Measurements from ENCODE around the gene SGK1. TPM values are rescaled to one million over a fixed set of nuclear protein-coding genes. Genes with fewer than 3 reads are reported as not detected.
"Not testable (repeated sequence)": the region's sequence is repeated elsewhere in the genome, so short reads cannot be mapped to it uniquely, and the experiment has no call there.

Gene SGK1
- total RNA-seq, 2 donors from 2014 or later: 151 to 155 TPM

DNA sequence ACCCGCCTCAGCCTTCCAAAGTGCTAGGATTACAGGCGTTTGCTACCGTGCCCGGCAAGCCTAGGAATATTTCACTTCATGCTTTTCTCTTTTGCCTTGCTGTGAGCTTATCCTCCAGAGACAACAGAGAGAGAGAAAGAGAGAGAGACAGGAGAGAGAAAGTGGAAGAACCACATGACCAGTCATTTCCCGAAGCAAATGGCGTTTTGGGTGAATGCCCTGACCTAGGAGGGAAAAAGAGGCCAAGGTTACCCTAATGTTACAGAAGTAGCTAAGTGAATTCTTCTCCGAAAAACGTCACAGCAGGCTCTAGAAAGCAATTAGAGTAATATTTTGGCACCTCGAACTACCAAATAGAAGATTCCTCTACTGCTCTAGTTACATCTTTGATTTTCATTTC is 9.1 kb downstream of the SGK1 start:
- H3K27ac ChIP-seq: no peak overlapping the region
- H3K36me3 ChIP-seq: no peaks in the 10 kb centered on the region
- DNase-seq (ENCODE audit: low spot score): no peak
- H3K4me3 ChIP-seq: no peak overlapping the region
- H3K4me1 ChIP-seq: no peaks in the 10 kb centered on the region
- TF ChIP-seq, protein P1, sequence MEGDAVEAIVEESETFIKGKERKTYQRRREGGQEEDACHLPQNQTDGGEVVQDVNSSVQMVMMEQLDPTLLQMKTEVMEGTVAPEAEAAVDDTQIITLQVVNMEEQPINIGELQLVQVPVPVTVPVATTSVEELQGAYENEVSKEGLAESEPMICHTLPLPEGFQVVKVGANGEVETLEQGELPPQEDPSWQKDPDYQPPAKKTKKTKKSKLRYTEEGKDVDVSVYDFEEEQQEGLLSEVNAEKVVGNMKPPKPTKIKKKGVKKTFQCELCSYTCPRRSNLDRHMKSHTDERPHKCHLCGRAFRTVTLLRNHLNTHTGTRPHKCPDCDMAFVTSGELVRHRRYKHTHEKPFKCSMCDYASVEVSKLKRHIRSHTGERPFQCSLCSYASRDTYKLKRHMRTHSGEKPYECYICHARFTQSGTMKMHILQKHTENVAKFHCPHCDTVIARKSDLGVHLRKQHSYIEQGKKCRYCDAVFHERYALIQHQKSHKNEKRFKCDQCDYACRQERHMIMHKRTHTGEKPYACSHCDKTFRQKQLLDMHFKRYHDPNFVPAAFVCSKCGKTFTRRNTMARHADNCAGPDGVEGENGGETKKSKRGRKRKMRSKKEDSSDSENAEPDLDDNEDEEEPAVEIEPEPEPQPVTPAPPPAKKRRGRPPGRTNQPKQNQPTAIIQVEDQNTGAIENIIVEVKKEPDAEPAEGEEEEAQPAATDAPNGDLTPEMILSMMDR (IDR thresholded peaks at IDR 0.05): no peak
- no peaks in the 10 kb centered on the region for H3K27me3 ChIP-seq
- no peaks in the 10 kb centered on the region for H3K9me3 ChIP-seq

GRCh38 chr6:134307870-134308269 is 10.0 kb downstream of the SGK1 start:
- Histone ChIP-seq H3K4me1 (no peaks in the 10 kb centered on the region), H3K27ac (no peak overlapping the region), H3K27me3 (no peaks in the 10 kb centered on the region), H3K36me3 (no peaks in the 10 kb centered on the region), H3K9me3 (no peaks in the 10 kb centered on the region), H3K4me3 (no peak overlapping the region)
- TF ChIP-seq, protein P1 (IDR thresholded peaks at IDR 0.05): no peak
- no peak for DNase-seq (ENCODE audit: low spot score)

GRCh38 chr6:134307075-134307474 is 10.8 kb downstream of the SGK1 start:
- H3K27ac ChIP-seq: no peak overlapping the region
- no peak for DNase-seq (ENCODE audit: low spot score)
- no peaks in the 10 kb centered on the region for H3K36me3 ChIP-seq
- TF ChIP-seq, protein P1 (IDR thresholded peaks at IDR 0.05): no peak
- H3K4me3 ChIP-seq: no peak overlapping the region
- H3K4me1 ChIP-seq: no peaks in the 10 kb centered on the region
- H3K27me3 ChIP-seq: no peaks in the 10 kb centered on the region
- no peaks in the 10 kb centered on the region for H3K9me3 ChIP-seq

- not testable (repeated sequence) for H3K9me3 ChIP-seq; H3K4me1 ChIP-seq; H3K4me3 ChIP-seq; H3K27ac ChIP-seq; H3K36me3 ChIP-seq; DNase-seq (ENCODE audit: low spot score); H3K27me3 ChIP-seq
These were observed 13.5 kb downstream of the SGK1 start for GRCh38 chr6:134304381-134304780.

- Histone ChIP-seq H3K36me3 (no peaks in the 10 kb centered on the region), H3K9me3 (no peaks in the 10 kb centered on the region), H3K4me3 (no peak overlapping the region), H3K27ac (no peak overlapping the region), H3K4me1 (peaks cover 0 to 5% of the 10 kb centered on the region in 2 donors), H3K27me3 (no peaks in the 10 kb centered on the region)
- no peak for DNase-seq (ENCODE audit: low spot score)
- TF ChIP-seq, protein P1 (IDR thresholded peaks at IDR 0.05): no peak
These were observed 14.0 kb downstream of the SGK1 start for GRCh38 chr6:134303891-134304290.

DNA sequence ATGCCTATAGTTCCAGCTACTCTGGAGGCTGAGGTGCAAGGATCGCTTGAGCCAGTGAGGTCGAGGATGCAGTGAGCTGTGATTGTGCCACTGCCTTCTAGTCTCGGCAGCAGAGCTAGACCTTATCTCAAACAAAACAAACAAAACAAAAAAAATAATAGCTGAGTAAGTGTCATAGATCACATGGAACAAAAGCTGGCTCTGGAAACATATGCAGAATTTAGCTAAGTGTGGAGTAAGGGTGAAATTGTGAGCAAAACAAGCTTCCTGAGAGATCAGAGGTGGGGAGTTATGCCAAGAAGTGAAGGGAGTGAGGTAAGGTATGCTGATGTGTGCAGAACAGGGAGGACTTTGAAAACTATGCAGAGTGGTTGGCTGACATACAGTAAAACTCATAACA is 18.7 kb downstream of the SGK1 start:
- H3K4me3 ChIP-seq: no peak overlapping the region
- peaks cover 0 to 15% of the 10 kb centered on the region in 2 donors for H3K4me1 ChIP-seq
- no peak overlapping the region for H3K27ac ChIP-seq
- no peaks in the 10 kb centered on the region for H3K9me3 ChIP-seq
- H3K36me3 ChIP-seq: no peaks in the 10 kb centered on the region
- TF ChIP-seq, protein P1 (IDR thresholded peaks at IDR 0.05): no peak
- no peak for DNase-seq (ENCODE audit: low spot score)
- H3K27me3 ChIP-seq: no peaks in the 10 kb centered on the region

Measured in right atrium auricular region (tissue), 2 donors.